Transverse colon (tissue), 4 donors: Measurements from ENCODE around the gene IFI44. TPM values are rescaled to one million over a fixed set of nuclear protein-coding genes. Genes with fewer than 3 reads are reported as not detected.

Experiments used
- DNase-seq: peaks from one replicate; pipeline ENCODE4 v3.0.0-alpha.2; 2019
- H3K27ac ChIP-seq, 4 donors: fragments of 200-600 bp; sonication (generic); 2 replicates each; pipeline ENCODE4 v1.5.1; 2016 to 2018; ENCODE audit warnings: inconsistent platforms in 4 of 4
- H3K27me3 ChIP-seq: fragments of 200-600 bp; sonication (generic); 2 replicates; pipeline ENCODE4 v1.5.1; 2017; ENCODE audit warnings: inconsistent platforms
- H3K36me3 ChIP-seq, 4 donors: fragments of 200-600 bp; sonication (generic); 2 replicates each; pipeline ENCODE4 v1.5.1; 2017 to 2019; ENCODE audit warnings: inconsistent platforms in 4 of 4
- H3K4me1 ChIP-seq, 4 donors: fragments of 200-600 bp; sonication (generic); 2 replicates each; pipeline ENCODE4 v1.5.1; 2017 to 2020; ENCODE audit warnings: inconsistent platforms in 4 of 4
- H3K4me3 ChIP-seq, 4 donors: fragments of 200-600 bp; sonication (generic); 1 replicate in 1 of 4; 2 replicates in 3 of 4; pipeline versions ENCODE4 v1.5.1 to v1.6.1; 2017 to 2019; ENCODE audit warnings: inconsistent platforms in 4 of 4
- H3K9me3 ChIP-seq, 2 donors: fragments of 200-600 bp; sonication (generic); 2 replicates each; pipeline ENCODE4 v1.5.1; 2017 to 2019; ENCODE audit warnings: inconsistent platforms in 2 of 2
- EP300 ChIP-seq: sonication (generic); formaldehyde crosslinking; IDR thresholded peaks from one replicate; pipeline ENCODE4 v1.6.1; 2017; ENCODE audit warnings: antibody characterized with exemption, low read depth
- POLR2A ChIP-seq: fragments of 450-650 bp; IDR thresholded peaks from one replicate; pipeline ENCODE4 v1.6.1; 2016; ENCODE audit warnings: antibody characterized with exemption, mild to moderate bottlenecking, moderate library complexity
- POLR2AphosphoS5 ChIP-seq, 3 donors: sonication (generic); formaldehyde crosslinking; IDR thresholded peaks; one replicate each; pipeline ENCODE4 v1.6.1; 2016; ENCODE audit warnings: antibody characterized with exemption in 3 of 3
- WGBS, 2 donors: methylation state at CpG; one replicate each; pipeline ENCODE4 v1.1.5; 2018; ENCODE audit warnings: low coverage in 1 of 2; 5-methylcytosine and 5-hydroxymethylcytosine counted together
- in situ Hi-C, 4 donors: fragments of 200-750 bp; cut with MboI; loops; one replicate each; pipeline versions ENCODE4 v1.15.0 to v1.15.1; 2017; ENCODE audit warnings: low sequenced_read_pairs in 3 of 4, low pct_ligation_motif_present in 1 of 4, low pct_unique_long_range_greater_than_20kb in 1 of 4
- intact Hi-C: fragments of 100-400 bp; cut with DNase I; formaldehyde crosslinking; loops from one replicate; pipeline ENCODE4 v1.15.1; 2023; ENCODE audit warnings: low total_unique reads
- total RNA-seq, 4 donors: library from RNA; depleted of rRNA; stranded (reverse); fragments of >200 nt; gene quantifications; one replicate each; pipeline ENCODE4 v1.1.0, GENCODE V29; 2016
- TF ChIP-seq, protein P1 (sequence below), 5 experiments: fragments of 200-600 bp in 3 of 5; fragments of 450-650 bp in 2 of 5; sonication (generic) in 3 of 5; IDR thresholded peaks; 1 replicate in 2 of 5; 2 replicates in 3 of 5; pipeline ENCODE4 v1.5.1; 2016 to 2017; ENCODE audit warnings: antibody characterized with exemption in 5 of 5, inconsistent platforms in 3 of 5, mild to moderate bottlenecking in 2 of 5, moderate library complexity in 1 of 5

Gene IFI44
- total RNA-seq, 4 donors from 2014 or later: 5.9 to 9.7 TPM; not detected in 2

DNA sequence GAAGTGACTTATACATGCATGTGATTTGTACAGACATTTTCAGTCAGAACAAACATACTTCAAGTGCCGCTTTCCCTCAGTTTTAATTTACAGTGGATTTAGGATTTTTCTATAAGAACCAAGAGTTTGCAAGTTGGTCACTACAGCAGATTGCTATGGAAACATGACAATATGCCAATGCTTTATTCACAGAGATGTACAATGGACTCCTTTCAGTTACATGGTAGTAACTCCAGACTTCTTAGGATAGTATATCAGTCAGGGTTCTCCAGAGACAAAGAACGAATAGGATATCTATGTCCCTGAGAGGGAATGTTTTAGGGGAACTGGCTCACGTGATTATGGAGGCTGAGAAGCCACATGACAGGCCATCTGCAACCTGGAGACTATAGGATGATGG, 27.4 kb downstream of the IFI44 start:
- no peak overlapping the region for H3K27ac ChIP-seq
- no peaks in the 10 kb centered on the region for H3K36me3 ChIP-seq
- H3K4me3 ChIP-seq: no peak overlapping the region
- DNase-seq: no peak
- H3K4me1 ChIP-seq: no peaks in the 10 kb centered on the region
- no peaks in the 10 kb centered on the region for H3K27me3 ChIP-seq
- no peak for TF ChIP-seq POLR2A
- TF ChIP-seq, protein P1, sequence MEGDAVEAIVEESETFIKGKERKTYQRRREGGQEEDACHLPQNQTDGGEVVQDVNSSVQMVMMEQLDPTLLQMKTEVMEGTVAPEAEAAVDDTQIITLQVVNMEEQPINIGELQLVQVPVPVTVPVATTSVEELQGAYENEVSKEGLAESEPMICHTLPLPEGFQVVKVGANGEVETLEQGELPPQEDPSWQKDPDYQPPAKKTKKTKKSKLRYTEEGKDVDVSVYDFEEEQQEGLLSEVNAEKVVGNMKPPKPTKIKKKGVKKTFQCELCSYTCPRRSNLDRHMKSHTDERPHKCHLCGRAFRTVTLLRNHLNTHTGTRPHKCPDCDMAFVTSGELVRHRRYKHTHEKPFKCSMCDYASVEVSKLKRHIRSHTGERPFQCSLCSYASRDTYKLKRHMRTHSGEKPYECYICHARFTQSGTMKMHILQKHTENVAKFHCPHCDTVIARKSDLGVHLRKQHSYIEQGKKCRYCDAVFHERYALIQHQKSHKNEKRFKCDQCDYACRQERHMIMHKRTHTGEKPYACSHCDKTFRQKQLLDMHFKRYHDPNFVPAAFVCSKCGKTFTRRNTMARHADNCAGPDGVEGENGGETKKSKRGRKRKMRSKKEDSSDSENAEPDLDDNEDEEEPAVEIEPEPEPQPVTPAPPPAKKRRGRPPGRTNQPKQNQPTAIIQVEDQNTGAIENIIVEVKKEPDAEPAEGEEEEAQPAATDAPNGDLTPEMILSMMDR (IDR thresholded peaks at IDR 0.05): no peak
- no peak for TF ChIP-seq EP300
- no peak for TF ChIP-seq POLR2AphosphoS5 (IDR thresholded peaks at IDR 0.05)
- in situ Hi-C loops (loop anchor here in 2 of 4 donors (10.0 kb wide), 3 partner anchors 52 to 542 kb away; partner anchors contain the start of gene IFI44L (in 1 of the 2)), intact Hi-C loops (no loop called here)
- WGBS, 2 donors: 52 to 71% methylated on average over 3 of the region's 3 CpGs
- H3K9me3 ChIP-seq: no peaks in the 10 kb centered on the region

DNA sequence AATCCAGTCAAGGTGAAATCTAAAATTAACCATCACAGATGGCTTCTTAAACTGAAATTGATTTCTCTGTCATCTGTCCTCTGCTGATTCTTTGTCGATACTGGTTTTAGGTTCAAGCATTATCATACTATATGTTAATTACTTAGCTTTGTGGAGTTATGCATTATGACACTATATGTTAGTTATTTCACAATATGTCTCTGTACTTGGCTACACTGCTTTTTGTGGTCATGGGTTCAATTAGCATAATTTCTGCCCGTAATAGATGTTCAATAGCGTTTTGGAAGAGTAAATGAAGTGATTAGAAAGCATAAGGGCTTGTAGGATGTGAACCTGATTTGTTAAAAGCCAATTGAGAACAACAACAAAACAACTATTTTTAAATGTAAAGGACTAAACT, 28.2 kb downstream of the IFI44 start:
- intact Hi-C loops: no loop called here
- in situ Hi-C loops: loop anchor here in 2 of 4 donors (10.0 kb wide), 3 partner anchors 53 to 543 kb away; partner anchors contain the start of gene IFI44L (in 1 of the 2)

DNA sequence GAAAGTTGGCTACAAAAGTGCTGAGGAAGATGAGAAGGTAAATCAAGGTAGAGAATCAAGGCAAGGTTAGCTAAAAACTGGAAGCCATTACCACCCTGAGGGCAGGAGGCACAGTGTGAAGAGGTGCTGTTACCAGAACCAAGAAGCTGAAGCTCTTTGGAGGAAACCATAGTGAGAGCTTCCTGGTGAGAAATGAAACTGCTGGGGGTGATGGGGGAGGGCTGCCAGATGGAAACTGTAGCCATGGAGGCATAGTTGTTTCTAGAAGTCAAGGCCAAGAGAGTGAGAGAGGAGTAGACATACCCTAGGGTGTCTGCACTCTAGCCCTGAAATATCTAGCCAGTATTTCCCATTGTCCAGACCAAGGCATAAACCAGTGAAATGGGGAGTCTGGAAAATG, 28.7 kb downstream of the IFI44 start:
- no peak overlapping the region for H3K4me3 ChIP-seq
- intact Hi-C loops (no loop called here), in situ Hi-C loops (loop anchor here in 2 of 4 donors (10.0 kb wide), 3 partner anchors 54 to 544 kb away; partner anchors contain the start of gene IFI44L (in 1 of the 2))
- no peak for DNase-seq
- H3K9me3 ChIP-seq: no peaks in the 10 kb centered on the region
- TF ChIP-seq POLR2AphosphoS5 (IDR thresholded peaks at IDR 0.05) (no peak), EP300 (no peak), POLR2A (no peak)
- TF ChIP-seq, protein P1 (IDR thresholded peaks at IDR 0.05): no peak
- H3K27me3 ChIP-seq: no peaks in the 10 kb centered on the region
- H3K4me1 ChIP-seq: no peaks in the 10 kb centered on the region
- no peak overlapping the region for H3K27ac ChIP-seq
- no peaks in the 10 kb centered on the region for H3K36me3 ChIP-seq

More for the DNA sequence above, 28.2 kb downstream of the IFI44 start:
- 94 to 97% methylated on average over 3 of the region's 3 CpGs for whole genome bisulfite sequencing, 2 donors
- Histone ChIP-seq H3K4me1 (no peaks in the 10 kb centered on the region), H3K27ac (no peak overlapping the region), H3K36me3 (no peaks in the 10 kb centered on the region), H3K9me3 (no peaks in the 10 kb centered on the region), H3K4me3 (no peak overlapping the region), H3K27me3 (no peaks in the 10 kb centered on the region)
- no peak for TF ChIP-seq POLR2A
- TF ChIP-seq, protein P1 (IDR thresholded peaks at IDR 0.05): no peak
- TF ChIP-seq POLR2AphosphoS5 (IDR thresholded peaks at IDR 0.05): no peak
- TF ChIP-seq EP300: no peak
- DNase-seq: no peak

DNA sequence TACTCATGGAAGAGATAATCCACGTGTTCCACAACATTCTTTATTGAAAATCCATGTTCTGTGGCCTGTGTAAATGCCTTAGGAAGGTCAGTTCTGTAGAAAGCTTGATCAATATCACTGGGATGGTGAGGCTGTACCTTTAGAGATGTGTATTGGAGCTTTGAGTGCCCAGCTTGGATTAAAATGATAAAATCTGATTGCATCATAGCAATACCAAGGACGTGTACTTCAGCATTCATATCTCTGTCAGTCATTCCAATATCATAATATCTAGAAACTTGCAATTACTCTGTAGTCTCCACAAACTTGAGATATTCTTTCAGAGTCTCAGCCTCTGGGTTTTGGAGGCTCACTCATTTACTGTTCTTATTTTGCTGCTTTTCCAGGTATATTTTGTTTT, 31.6 kb downstream of the IFI44 start:
- WGBS, 2 donors: 41 to 75% methylated on average over 1 to 2 of the region's 2 CpGs
- in situ Hi-C loops: loop anchor here in 2 of 4 donors (10.0 kb wide), 2 partner anchors 76 to 536 kb away; no protein-coding TSS in a partner anchor
- intact Hi-C loops: loop anchor here (10.0 kb wide), 1 partner anchor 536 kb away; no protein-coding TSS in a partner anchor
- Histone ChIP-seq H3K27me3 (no peaks in the 10 kb centered on the region), H3K36me3 (no peaks in the 10 kb centered on the region), H3K4me3 (no peak overlapping the region), H3K9me3 (no peaks in the 10 kb centered on the region), H3K27ac (no peak overlapping the region), H3K4me1 (no peaks in the 10 kb centered on the region)
- no peak for TF ChIP-seq POLR2AphosphoS5 (IDR thresholded peaks at IDR 0.05)
- no peak for TF ChIP-seq POLR2A
- TF ChIP-seq, protein P1 (IDR thresholded peaks at IDR 0.05): no peak
- TF ChIP-seq EP300: no peak
- no peak for DNase-seq
